CD4-positive, alpha-beta T cell treated with Interleukin-2 at 100 ng/mL for 4 hours (primary cell): ENCODE data around the gene FAF2.
"Not testable (repeated sequence)": the region's sequence is repeated elsewhere in the genome, so short reads cannot be mapped to it uniquely, and the experiment has no call there.

Source experiments
- DNase-seq: peaks from one replicate; pipeline ENCODE4 v3.0.0-alpha.2; 2020; ENCODE audit warnings: low spot score

The FAF2 gene

GRCh38 chr5:176542596-176543427, 94.6 kb downstream of the FAF2 start:
- DNase-seq: peak; percentile 35

- peak; percentile 75 for DNase-seq
Measured at GRCh38 chr5:176543428-176544182, 95.4 kb downstream of the FAF2 start.

GRCh38 chr5:176545388-176545736, 97.2 kb downstream of the FAF2 start:
- no peak for DNase-seq

DNA sequence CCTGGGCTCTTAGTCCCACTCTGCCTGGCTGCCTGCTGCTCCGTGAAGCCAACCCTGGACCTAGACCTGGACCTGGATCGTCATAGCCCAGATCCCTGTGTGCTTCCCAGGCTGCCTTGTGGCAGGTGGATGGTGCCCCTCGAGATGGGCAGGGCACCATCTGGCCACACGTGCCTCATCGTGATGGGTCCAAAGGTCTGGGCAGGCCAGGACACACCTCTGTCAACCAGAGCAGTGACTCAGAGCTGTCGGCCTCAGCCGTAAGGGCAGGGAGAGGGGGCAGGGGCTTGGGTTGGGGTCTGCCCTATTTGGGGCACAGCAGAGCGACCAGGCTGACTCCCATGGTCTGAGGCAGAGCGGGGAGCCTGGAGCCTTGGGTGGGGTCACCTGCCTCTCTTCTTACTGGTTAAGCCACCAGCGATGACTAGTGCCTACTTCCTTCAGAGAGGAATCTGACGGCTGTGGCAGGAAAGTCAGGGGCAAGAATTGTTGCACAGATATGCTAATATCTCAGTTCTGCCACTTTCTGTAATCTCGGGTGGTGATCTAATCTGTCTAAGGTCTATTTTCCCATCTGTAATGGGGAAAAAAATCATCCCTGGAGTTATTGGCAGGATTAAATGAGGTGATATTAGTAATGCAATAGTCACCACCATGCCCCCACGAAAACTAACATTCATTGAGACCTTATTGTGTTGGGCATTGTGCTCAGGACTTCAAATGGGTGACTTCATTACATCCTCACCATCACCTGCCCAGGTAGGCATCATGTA, 97.7 kb downstream of the FAF2 start:
- DNase-seq: no peak

DNA sequence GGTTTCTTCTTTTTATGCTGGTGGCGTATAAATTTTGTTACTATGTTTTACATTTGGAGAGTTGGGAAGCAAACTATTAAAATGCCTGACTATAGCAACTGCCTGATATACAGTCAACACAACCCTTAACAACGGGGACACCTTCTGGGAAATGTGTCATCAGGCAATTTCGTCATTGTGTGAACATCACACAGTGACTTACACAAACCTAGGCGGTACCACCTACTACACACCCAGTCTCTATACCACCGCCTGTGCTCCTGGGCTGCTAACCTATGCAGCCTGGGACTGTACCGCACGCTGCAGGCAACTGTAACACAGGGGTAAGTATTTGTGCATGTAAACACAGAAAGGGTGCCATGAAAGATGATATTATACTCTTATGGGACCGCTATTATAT, 99.6 kb downstream of the FAF2 start:
- DNase-seq: peak; percentile 75

GRCh38 chr5:176548967-176549444, 100.8 kb downstream of the FAF2 start, which contains the start of gene CDHR2:
Gene CDHR2 (plus strand): TSS chr5:176549342. CDS start chr5:176565353, 16,011 bp downstream.
- DNase-seq: no peak

DNA sequence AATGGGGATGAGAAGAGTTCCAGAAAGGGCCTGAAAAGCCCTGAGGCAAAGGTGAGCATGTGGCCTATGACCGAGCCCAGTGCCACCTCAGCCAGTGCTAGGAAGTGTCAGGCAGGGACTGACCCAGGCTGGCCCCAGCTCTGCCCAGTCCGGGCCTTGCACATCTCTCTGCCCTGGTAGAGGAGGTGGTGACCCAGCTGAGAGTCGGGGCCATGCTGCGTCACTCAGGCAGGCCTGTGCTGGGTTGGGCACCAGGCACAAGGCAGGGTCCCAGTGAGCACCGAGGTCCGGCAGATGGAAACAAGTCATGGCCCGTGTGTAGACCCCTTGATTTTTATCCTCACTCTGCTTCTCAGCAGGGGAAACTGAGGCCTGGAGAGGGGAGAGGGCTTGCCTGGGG, 101.7 kb downstream of the FAF2 start:
- no peak for DNase-seq

- DNase-seq: no peak
Measured at GRCh38 chr5:176550275-176550831, 102.2 kb downstream of the FAF2 start.

GRCh38 chr5:176550937-176551336, 102.8 kb downstream of the FAF2 start:
- DNase-seq: not testable (repeated sequence)

- DNase-seq: no peak
Measured at GRCh38 chr5:176552332-176552869, 104.2 kb downstream of the FAF2 start.

DNA sequence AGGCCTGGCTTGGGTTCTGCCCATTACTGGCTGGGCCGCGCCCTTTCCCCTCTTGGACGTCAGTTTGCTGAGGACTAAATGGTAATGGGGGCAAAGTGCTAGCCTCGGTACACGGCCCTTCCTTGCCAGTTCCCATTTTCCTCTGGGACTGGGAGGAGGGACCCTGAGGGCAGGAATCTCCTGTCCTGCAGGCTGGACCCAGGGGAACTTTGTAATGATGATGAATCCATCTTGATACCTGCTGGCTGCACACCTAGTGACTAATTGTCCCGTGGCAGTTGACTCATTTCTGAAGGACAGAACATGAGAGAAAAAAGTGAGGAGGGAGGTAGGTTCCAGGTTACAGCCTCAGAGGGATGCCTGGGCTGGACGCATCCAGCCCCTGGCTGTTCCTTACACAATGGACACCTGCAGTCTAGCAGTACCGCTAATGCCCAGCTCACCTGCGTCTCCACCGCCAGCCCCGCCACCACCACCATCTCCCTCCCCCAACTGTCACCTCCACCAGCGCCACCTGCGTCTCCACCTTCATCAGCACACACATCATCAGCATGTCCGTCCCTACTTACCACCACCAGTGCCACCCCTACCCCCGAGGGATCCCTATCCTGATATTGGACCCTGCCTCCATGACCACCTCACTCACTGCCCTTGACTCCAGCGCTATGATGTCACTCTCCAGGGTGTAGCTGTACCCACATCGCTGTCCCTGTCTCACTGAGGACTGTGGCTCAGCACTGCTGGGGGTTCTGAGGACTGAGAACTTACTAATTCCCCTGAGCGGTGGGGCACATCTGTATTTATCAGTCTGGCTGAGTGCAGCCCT, 105.3 kb downstream of the FAF2 start:
- DNase-seq: no peak

DNA sequence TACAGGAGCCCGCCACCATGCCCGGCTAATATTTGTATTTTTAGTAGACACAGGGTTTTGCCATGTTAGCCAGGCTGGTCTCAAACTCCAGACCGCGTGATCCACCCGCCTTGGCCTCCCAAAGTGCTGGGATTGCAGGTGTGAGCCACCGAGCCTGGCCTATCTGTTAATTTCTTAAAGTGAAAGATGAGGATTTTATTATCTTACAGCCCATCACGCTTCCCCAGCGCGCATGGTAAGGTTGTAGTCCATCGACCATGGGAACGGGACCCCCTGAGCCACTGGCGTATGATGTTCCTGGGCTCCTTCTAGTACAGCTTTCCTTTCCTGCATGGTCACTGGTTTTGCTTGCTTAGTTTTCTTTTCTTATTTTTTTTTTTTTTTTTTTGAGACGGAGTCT, 109.7 kb downstream of the FAF2 start:
- no peak for DNase-seq
